Fibroblast of the aortic adventitia (primary cell): ENCODE measurements around the gene MYH13. TPM values are rescaled to one million over a fixed set of nuclear protein-coding genes. Genes with fewer than 3 reads are reported as not detected.

Experiments
- DNase-seq: peaks from one replicate; pipeline ENCODE4 v3.0.0-alpha.2; 2010; ENCODE audit warnings: low read depth
- H3K4me3 ChIP-seq: 2 replicates; pipeline ENCODE4 v1.5.1; 2011; ENCODE audit warnings: low read depth, mild to moderate bottlenecking, control low read depth, low read length, moderate library complexity
- total RNA-seq: library from RNA; depleted of rRNA; stranded (reverse); fragments of >200 nt; gene quantifications from 2 replicates; pipeline ENCODE4 v1.2.3, GENCODE V29; 2012; ENCODE audit warnings: low replicate concordance
- TF ChIP-seq, protein P1 (sequence below): IDR thresholded peaks from 2 replicates; pipeline ENCODE4 v1.5.1; 2011; ENCODE audit warnings: mild to moderate bottlenecking, low read length, control low read depth, inconsistent platforms; ENCODE audit not compliant: insufficient read depth

MYH13 gene
- total RNA-seq, 1 donor: not detected

DNA sequence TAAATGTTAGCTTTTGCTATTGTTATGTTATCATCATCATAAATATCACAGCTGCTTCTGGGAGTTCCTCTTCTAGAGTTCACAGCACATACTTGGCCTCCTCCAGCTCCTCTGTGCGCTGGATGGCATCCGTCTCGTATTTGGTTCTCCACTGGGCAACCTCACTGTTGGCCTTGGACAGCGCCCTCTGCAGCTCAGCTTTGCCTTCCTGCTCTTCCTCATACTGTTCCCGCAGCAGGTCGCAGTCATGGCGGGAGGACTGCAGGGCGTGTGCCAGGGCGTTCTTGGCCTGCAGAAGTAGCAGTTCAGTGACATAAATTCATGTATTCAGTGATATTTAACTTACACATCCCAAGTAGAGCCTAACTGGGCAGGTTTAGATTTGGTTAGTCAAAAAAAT is 25.5 kb upstream of the MYH13 start:
- H3K4me3 ChIP-seq: no peak overlapping the region
- TF ChIP-seq, protein P1, sequence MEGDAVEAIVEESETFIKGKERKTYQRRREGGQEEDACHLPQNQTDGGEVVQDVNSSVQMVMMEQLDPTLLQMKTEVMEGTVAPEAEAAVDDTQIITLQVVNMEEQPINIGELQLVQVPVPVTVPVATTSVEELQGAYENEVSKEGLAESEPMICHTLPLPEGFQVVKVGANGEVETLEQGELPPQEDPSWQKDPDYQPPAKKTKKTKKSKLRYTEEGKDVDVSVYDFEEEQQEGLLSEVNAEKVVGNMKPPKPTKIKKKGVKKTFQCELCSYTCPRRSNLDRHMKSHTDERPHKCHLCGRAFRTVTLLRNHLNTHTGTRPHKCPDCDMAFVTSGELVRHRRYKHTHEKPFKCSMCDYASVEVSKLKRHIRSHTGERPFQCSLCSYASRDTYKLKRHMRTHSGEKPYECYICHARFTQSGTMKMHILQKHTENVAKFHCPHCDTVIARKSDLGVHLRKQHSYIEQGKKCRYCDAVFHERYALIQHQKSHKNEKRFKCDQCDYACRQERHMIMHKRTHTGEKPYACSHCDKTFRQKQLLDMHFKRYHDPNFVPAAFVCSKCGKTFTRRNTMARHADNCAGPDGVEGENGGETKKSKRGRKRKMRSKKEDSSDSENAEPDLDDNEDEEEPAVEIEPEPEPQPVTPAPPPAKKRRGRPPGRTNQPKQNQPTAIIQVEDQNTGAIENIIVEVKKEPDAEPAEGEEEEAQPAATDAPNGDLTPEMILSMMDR: no peak
- no peak for DNase-seq

DNA sequence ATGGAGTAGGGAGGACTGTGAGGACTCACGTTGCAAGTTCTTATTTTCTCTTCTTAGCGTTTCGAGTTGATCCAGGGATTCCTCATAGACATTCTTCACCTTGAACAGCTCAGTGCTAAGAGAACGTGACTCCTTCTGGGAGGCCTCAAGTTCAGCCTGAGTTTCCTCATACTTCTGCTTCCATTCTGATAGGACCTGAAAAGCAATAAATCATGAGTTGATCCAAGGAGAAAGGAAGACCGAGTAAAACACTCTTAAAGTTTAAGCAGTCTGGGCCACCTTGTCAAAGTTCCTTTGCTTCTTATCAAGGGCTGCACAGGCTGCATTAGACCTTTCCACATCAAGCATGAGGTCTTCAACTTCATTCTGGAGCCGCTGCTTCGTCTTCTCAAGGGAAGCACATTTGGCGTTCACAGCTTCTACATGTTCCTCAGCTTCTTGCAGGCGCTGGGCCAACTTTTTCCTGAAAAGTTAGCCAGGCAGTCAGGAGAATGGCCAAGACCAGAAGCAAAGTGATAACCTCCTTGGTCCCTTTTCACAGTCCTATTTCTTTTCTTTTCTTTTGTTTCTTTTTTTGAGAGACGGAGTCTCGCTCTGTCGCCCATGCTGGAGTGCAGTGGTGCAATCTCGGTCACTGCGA is 23.8 kb upstream of the MYH13 start:
- TF ChIP-seq, protein P1: no peak
- no peak overlapping the region for H3K4me3 ChIP-seq

GRCh38 chr17:10394201-10394887 is 21.5 kb upstream of the MYH13 start:
- TF ChIP-seq, protein P1: no peak

More for the DNA sequence above, 23.8 kb upstream of the MYH13 start:
- no peak for DNase-seq

DNA sequence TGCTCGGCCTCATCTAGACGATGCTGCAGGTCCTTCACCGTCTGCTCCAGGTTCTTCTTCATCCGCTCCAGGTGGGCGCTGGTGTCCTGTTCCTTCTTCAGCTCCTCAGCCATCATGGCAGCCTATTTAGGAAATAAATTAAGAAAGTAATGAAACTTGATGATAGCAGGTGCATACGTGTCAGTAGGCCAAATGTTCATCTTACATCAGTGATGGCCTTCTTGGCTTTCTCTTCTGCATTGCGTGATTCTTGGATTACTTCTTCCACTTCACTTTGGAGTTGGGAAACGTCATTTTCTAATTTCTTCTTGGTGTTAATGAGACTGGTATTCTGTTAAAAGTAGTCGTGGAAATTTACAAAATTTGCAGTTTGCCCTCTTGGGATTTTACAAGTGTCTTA is 20.1 kb upstream of the MYH13 start:
- no peak for DNase-seq
- H3K4me3 ChIP-seq: no peak overlapping the region
- TF ChIP-seq, protein P1: no peak

More at GRCh38 chr17:10394201-10394887, 21.5 kb upstream of the MYH13 start:
- H3K4me3 ChIP-seq: no peak overlapping the region
- DNase-seq: no peak

GRCh38 chr17:10385871-10386270 is 13.1 kb upstream of the MYH13 start:
- no peak for DNase-seq
- TF ChIP-seq, protein P1: no peak
- H3K4me3 ChIP-seq: no peak overlapping the region

- no peak for DNase-seq
- TF ChIP-seq, protein P1: no peak
- H3K4me3 ChIP-seq: no peak overlapping the region
Measured at GRCh38 chr17:10384175-10384574, 11.4 kb upstream of the MYH13 start.
